Nephron progenitor cell (in vitro differentiated cells): ENCODE measurements around the gene POLR2L.

Experiments used
- DNase-seq: peaks from one replicate; pipeline ENCODE4 v3.0.0; 2021
- H3K27ac Mint-ChIP-seq: 2 replicates; pipeline ENCODE4 v1.8.0; 2021; ENCODE audit warnings: mild to moderate bottlenecking, moderate library complexity, mixed read lengths
- H3K27me3 Mint-ChIP-seq: 2 replicates; pipeline ENCODE4 v1.8.0; 2021; ENCODE audit warnings: mild to moderate bottlenecking, low read depth, mixed read lengths; ENCODE audit not compliant: poor library complexity
- H3K36me3 Mint-ChIP-seq: 2 replicates; pipeline ENCODE4 v1.8.0; 2021; ENCODE audit warnings: low read depth, mixed read lengths
- H3K4me1 Mint-ChIP-seq: 2 replicates; pipeline ENCODE4 v1.8.0; 2021; ENCODE audit warnings: mixed read lengths
- H3K4me3 Mint-ChIP-seq: 2 replicates; pipeline ENCODE4 v1.8.0; 2021; ENCODE audit warnings: mild to moderate bottlenecking, moderate library complexity, mixed read lengths
- H3K9me3 Mint-ChIP-seq: 2 replicates; pipeline ENCODE4 v1.8.0; 2021; ENCODE audit warnings: mild to moderate bottlenecking, moderate library complexity, mixed read lengths
- CTCF ChIP-seq: fragments of 200-600 bp; sonication (generic); IDR thresholded peaks from 2 replicates; pipeline ENCODE4 v1.5.0; 2021; ENCODE audit warnings: antibody characterized with exemption

POLR2L gene

GRCh38 chr11:811446-812245 is 30.7 kb downstream of the POLR2L start:
- no peak for DNase-seq
- peaks cover 28% of the 10 kb centered on the region for H3K36me3 Mint-ChIP-seq
- no peaks in the 10 kb centered on the region for H3K27me3 Mint-ChIP-seq
- peaks cover 32% of the 10 kb centered on the region for H3K4me1 Mint-ChIP-seq
- H3K4me3 Mint-ChIP-seq, result peak overlapping the region; percentile 96
- no peak for TF ChIP-seq CTCF
- H3K9me3 Mint-ChIP-seq, result no peaks in the 10 kb centered on the region
- H3K27ac Mint-ChIP-seq, result peak overlapping the region; percentile 86

- peak overlapping the region; percentile 80 for H3K27ac Mint-ChIP-seq
- no peak for DNase-seq
- peaks cover 28% of the 10 kb centered on the region for H3K36me3 Mint-ChIP-seq
- no peaks in the 10 kb centered on the region for H3K9me3 Mint-ChIP-seq
- H3K4me3 Mint-ChIP-seq, result peak overlapping the region; percentile 96
- no peak for TF ChIP-seq CTCF
- no peaks in the 10 kb centered on the region for H3K27me3 Mint-ChIP-seq
- peaks cover 36% of the 10 kb centered on the region for H3K4me1 Mint-ChIP-seq
Measured at GRCh38 chr11:810040-810567, 32.2 kb downstream of the POLR2L start.

GRCh38 chr11:809287-810039 is 32.9 kb downstream of the POLR2L start, which contains the start of gene RPLP2:
Gene RPLP2 (plus strand): TSS chr11:809967. CDS start chr11:810235, 268 bp downstream.
- peak; percentile 97 for DNase-seq
- Mint-ChIP-seq H3K27me3 (no peaks in the 10 kb centered on the region), H3K36me3 (peaks cover 28% of the 10 kb centered on the region), H3K9me3 (no peaks in the 10 kb centered on the region), H3K4me1 (peaks cover 36% of the 10 kb centered on the region), H3K4me3 (peak within 1 kb of the TSS; percentile 96), H3K27ac (peak within 1 kb of the TSS; percentile 100)
- no peak for TF ChIP-seq CTCF

- DNase-seq, result no peak
- H3K27ac Mint-ChIP-seq, result peak overlapping the region; percentile 100
- peaks cover 24% of the 10 kb centered on the region for H3K36me3 Mint-ChIP-seq
- TF ChIP-seq CTCF, result no peak
- no peaks in the 10 kb centered on the region for H3K9me3 Mint-ChIP-seq
- peak overlapping the region; percentile 96 for H3K4me3 Mint-ChIP-seq
- H3K4me1 Mint-ChIP-seq, result peaks cover 36% of the 10 kb centered on the region
- H3K27me3 Mint-ChIP-seq, result no peaks in the 10 kb centered on the region
Measured at GRCh38 chr11:808427-809286, 33.7 kb downstream of the POLR2L start.

GRCh38 chr11:804599-804964 is 37.7 kb downstream of the POLR2L start:
- Mint-ChIP-seq H3K27ac (no peak overlapping the region), H3K36me3 (no peaks in the 10 kb centered on the region), H3K4me3 (peak overlapping the region; percentile 78), H3K27me3 (no peaks in the 10 kb centered on the region), H3K4me1 (peaks cover 19% of the 10 kb centered on the region), H3K9me3 (no peaks in the 10 kb centered on the region)
- TF ChIP-seq CTCF, result no peak
- DNase-seq, result no peak
